Measurements from ENCODE around the gene MAU2. TPM values are rescaled to one million over a fixed set of nuclear protein-coding genes. Genes with fewer than 3 reads are reported as not detected.

The MAU2 gene
- total and polyA plus RNA-seq, 4 donors = 7.5 to 31.0 (median 17.9) TPM

DNA sequence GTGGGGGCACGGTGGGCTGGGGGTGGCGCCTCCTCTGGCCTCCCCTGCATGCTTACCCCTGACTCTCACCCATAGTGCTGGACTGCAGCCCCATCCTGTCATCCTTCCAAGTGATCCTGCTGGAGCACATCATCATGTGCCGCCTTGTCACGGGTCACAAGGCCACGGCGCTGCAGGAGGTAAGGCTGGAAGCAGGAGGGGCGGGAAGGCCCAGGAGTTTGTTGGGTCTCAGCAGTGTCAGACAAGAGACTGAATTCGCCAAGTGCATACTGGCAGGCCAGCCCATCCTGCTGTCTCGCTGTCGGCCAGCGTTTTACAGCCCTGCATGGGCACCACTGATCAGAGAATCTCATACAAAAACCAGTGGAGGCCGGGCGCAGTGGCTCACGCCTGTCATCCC lies 23.1 kb downstream of the MAU2 start:
- WGBS = 97% methylated on average over 14 of the region's 14 CpGs
- DNase-seq (ENCODE audit: low spot score) = no peak
- H3K4me1 ChIP-seq (ENCODE audit: control insufficient read depth in 4 of 4, insufficient read depth in 4 of 4, low read length in 3 of 4) = no peaks in the 10 kb centered on the region

DNA sequence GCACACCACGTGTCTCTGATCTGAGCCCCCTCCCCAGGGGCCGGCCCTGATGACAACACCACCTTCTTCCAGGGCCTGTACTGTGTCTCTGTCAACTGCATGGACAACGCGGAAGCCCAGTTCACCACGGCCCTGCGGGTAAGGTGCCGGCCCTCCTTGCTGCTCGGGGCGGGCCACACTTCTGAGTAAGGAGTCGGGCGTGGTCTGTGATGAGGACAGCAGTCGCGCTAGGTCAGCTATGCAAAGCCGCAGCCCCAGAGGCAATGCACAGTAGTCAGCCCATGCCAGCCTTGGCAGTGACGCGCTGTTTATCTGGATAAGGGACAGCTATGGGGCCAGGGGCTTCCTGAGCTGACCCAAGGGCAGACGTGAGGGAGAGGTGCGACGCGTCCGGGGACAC lies 24.6 kb downstream of the MAU2 start:
- no peaks in the 10 kb centered on the region for H3K4me1 ChIP-seq (ENCODE audit: control insufficient read depth in 4 of 4, insufficient read depth in 4 of 4, low read length in 3 of 4)
- H3K9me3 ChIP-seq (ENCODE audit: control insufficient read depth in 4 of 4, low read length in 3 of 4) = no peaks in the 10 kb centered on the region
- H3K36me3 ChIP-seq (ENCODE audit: control insufficient read depth in 4 of 4, insufficient read depth in 3 of 4, low read depth in 1 of 4, low read length in 3 of 4) = peaks cover 14 to 81% (median 40%) of the 10 kb centered on the region in 4 donors
- DNase-seq (ENCODE audit: low spot score) = no peak
- WGBS = 91% methylated on average over 21 of the region's 21 CpGs
- no peak overlapping the region for H3K9ac ChIP-seq (ENCODE audit: low read depth in 1 of 2, low read length in 2 of 2)
- H3K27me3 ChIP-seq (ENCODE audit: control insufficient read depth in 4 of 4, insufficient read depth in 4 of 4, low read length in 3 of 4) = no peaks in the 10 kb centered on the region
- H3K4me3 ChIP-seq (ENCODE audit: low read depth in 1 of 3, low read length in 3 of 3) = no peak overlapping the region
- H3K27ac ChIP-seq (ENCODE audit: low read depth in 1 of 2, low read length in 2 of 2) = no peak overlapping the region
- TF ChIP-seq GABPA (IDR thresholded peaks at IDR 0.05 in 1 of 2, conservative IDR thresholded peaks at IDR 0.05 in 1 of 2) (no peak), TAF1 (conservative IDR thresholded peaks at IDR 0.05) (no peak), HNF4G (IDR thresholded peaks at IDR 0.05) (no peak), RAD21 (IDR thresholded peaks at IDR 0.05) (no peak), YY1 (IDR thresholded peaks at IDR 0.05) (no peak), FOXA2 (IDR thresholded peaks at IDR 0.05) (no peak)
- TF ChIP-seq, protein P1, sequence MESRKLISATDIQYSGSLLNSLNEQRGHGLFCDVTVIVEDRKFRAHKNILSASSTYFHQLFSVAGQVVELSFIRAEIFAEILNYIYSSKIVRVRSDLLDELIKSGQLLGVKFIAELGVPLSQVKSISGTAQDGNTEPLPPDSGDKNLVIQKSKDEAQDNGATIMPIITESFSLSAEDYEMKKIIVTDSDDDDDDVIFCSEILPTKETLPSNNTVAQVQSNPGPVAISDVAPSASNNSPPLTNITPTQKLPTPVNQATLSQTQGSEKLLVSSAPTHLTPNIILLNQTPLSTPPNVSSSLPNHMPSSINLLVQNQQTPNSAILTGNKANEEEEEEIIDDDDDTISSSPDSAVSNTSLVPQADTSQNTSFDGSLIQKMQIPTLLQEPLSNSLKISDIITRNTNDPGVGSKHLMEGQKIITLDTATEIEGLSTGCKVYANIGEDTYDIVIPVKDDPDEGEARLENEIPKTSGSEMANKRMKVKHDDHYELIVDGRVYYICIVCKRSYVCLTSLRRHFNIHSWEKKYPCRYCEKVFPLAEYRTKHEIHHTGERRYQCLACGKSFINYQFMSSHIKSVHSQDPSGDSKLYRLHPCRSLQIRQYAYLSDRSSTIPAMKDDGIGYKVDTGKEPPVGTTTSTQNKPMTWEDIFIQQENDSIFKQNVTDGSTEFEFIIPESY (IDR thresholded peaks at IDR 0.05) = no peak
- TF ChIP-seq, protein P2, sequence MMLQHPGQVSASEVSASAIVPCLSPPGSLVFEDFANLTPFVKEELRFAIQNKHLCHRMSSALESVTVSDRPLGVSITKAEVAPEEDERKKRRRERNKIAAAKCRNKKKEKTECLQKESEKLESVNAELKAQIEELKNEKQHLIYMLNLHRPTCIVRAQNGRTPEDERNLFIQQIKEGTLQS (IDR thresholded peaks at IDR 0.05) = no peak

More for the DNA sequence above, 23.1 kb downstream of the MAU2 start:
- peaks cover 11 to 74% (median 39%) of the 10 kb centered on the region in 4 donors for H3K36me3 ChIP-seq (ENCODE audit: control insufficient read depth in 4 of 4, insufficient read depth in 3 of 4, low read depth in 1 of 4, low read length in 3 of 4)
- no peaks in the 10 kb centered on the region for H3K27me3 ChIP-seq (ENCODE audit: control insufficient read depth in 4 of 4, insufficient read depth in 4 of 4, low read length in 3 of 4)
- H3K4me3 ChIP-seq (ENCODE audit: low read depth in 1 of 3, low read length in 3 of 3) = no peak overlapping the region
- H3K27ac ChIP-seq (ENCODE audit: low read depth in 1 of 2, low read length in 2 of 2) = no peak overlapping the region
- H3K9me3 ChIP-seq (ENCODE audit: control insufficient read depth in 4 of 4, low read length in 3 of 4) = no peaks in the 10 kb centered on the region
- TF ChIP-seq, protein P1 (IDR thresholded peaks at IDR 0.05) = no peak
- TF ChIP-seq, protein P3, sequence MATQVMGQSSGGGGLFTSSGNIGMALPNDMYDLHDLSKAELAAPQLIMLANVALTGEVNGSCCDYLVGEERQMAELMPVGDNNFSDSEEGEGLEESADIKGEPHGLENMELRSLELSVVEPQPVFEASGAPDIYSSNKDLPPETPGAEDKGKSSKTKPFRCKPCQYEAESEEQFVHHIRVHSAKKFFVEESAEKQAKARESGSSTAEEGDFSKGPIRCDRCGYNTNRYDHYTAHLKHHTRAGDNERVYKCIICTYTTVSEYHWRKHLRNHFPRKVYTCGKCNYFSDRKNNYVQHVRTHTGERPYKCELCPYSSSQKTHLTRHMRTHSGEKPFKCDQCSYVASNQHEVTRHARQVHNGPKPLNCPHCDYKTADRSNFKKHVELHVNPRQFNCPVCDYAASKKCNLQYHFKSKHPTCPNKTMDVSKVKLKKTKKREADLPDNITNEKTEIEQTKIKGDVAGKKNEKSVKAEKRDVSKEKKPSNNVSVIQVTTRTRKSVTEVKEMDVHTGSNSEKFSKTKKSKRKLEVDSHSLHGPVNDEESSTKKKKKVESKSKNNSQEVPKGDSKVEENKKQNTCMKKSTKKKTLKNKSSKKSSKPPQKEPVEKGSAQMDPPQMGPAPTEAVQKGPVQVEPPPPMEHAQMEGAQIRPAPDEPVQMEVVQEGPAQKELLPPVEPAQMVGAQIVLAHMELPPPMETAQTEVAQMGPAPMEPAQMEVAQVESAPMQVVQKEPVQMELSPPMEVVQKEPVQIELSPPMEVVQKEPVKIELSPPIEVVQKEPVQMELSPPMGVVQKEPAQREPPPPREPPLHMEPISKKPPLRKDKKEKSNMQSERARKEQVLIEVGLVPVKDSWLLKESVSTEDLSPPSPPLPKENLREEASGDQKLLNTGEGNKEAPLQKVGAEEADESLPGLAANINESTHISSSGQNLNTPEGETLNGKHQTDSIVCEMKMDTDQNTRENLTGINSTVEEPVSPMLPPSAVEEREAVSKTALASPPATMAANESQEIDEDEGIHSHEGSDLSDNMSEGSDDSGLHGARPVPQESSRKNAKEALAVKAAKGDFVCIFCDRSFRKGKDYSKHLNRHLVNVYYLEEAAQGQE (IDR thresholded peaks at IDR 0.05) = no peak
- no peak for TF ChIP-seq GABPA (IDR thresholded peaks at IDR 0.05 in 1 of 2, conservative IDR thresholded peaks at IDR 0.05 in 1 of 2)
- no peak for TF ChIP-seq HNF4A (conservative IDR thresholded peaks at IDR 0.05)
- TF ChIP-seq RXRA (IDR thresholded peaks at IDR 0.05) = no peak
- no peak for TF ChIP-seq HNF4G (IDR thresholded peaks at IDR 0.05)
- TF ChIP-seq EGR1 (IDR thresholded peaks at IDR 0.05; ENCODE audit: low read depth in 2 of 2) = no peak
- TF ChIP-seq, protein P4, sequence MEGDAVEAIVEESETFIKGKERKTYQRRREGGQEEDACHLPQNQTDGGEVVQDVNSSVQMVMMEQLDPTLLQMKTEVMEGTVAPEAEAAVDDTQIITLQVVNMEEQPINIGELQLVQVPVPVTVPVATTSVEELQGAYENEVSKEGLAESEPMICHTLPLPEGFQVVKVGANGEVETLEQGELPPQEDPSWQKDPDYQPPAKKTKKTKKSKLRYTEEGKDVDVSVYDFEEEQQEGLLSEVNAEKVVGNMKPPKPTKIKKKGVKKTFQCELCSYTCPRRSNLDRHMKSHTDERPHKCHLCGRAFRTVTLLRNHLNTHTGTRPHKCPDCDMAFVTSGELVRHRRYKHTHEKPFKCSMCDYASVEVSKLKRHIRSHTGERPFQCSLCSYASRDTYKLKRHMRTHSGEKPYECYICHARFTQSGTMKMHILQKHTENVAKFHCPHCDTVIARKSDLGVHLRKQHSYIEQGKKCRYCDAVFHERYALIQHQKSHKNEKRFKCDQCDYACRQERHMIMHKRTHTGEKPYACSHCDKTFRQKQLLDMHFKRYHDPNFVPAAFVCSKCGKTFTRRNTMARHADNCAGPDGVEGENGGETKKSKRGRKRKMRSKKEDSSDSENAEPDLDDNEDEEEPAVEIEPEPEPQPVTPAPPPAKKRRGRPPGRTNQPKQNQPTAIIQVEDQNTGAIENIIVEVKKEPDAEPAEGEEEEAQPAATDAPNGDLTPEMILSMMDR (IDR thresholded peaks at IDR 0.05; ENCODE audit: low read depth, low read length, missing input control) = no peak
- TF ChIP-seq FOXA2 (IDR thresholded peaks at IDR 0.05) = no peak
- TF ChIP-seq, protein P5, sequence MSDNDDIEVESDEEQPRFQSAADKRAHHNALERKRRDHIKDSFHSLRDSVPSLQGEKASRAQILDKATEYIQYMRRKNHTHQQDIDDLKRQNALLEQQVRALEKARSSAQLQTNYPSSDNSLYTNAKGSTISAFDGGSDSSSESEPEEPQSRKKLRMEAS (IDR thresholded peaks at IDR 0.05) = no peak
- TF ChIP-seq NR2F2 (IDR thresholded peaks at IDR 0.05) = no peak
- no peak for TF ChIP-seq TAF1 (conservative IDR thresholded peaks at IDR 0.05)
- no peak overlapping the region for H3K9ac ChIP-seq (ENCODE audit: low read depth in 1 of 2, low read length in 2 of 2)
